Panc1 (cell line): ENCODE measurements around the gene TERT. TPM values are rescaled to one million over a fixed set of nuclear protein-coding genes. Genes with fewer than 3 reads are reported as not detected.

ENCODE experiments used
- ATAC-seq: fragments of 200-7000 bp; cut with Tn5 transposase; 2 replicates; pipeline ENCODE4 v1.9.1; 2020; ENCODE audit warnings: mild to moderate bottlenecking, moderate library complexity
- BruUV-seq: library from RNA; stranded (reverse); fragments of 400-500 nt; replicated peaks from 2 replicates; lab custom pipeline; 2021; lab: Mats Ljungman, UMichigan
- CTCF ChIA-PET: fragments of 300-600 bp; sonication (Branson Sonifier 250); formaldehyde crosslinking; loops from one replicate; lab custom pipeline; 2022; ENCODE audit warnings: antibody characterized with exemption; lab: Charles Lee
- POLR2A ChIA-PET: fragments of 300-600 bp; sonication (Branson Sonifier 250); formaldehyde crosslinking; loops from one replicate; lab custom pipeline; 2022; ENCODE audit warnings: antibody characterized with exemption; lab: Charles Lee
- DNase-seq: peaks from one replicate; pipeline ENCODE4 v3.0.0-alpha.2; 2010; ENCODE audit warnings: low read depth, low spot score
- H3K27ac ChIP-seq: 2 replicates; pipeline ENCODE4 v1.5.1; 2011; ENCODE audit warnings: mild to moderate bottlenecking, low read length, inconsistent platforms
- H3K27me3 ChIP-seq: fragments of 200-500 bp; sonication (Bioruptor generic); 2 replicates; pipeline ENCODE4 v1.6.0; 2014; ENCODE audit warnings: low read length, inconsistent platforms; ENCODE audit not compliant: control insufficient read depth, insufficient read depth
- H3K36me3 ChIP-seq: fragments of 200-500 bp; sonication (Bioruptor generic); 2 replicates; pipeline ENCODE4 v1.5.1; 2014; ENCODE audit warnings: inconsistent platforms, mild to moderate bottlenecking, low read length, moderate library complexity; ENCODE audit not compliant: control insufficient read depth, insufficient read depth
- H3K4me1 ChIP-seq: 2 replicates; pipeline ENCODE4 v1.5.1; 2011; ENCODE audit warnings: inconsistent platforms, mild to moderate bottlenecking, low read length, moderate library complexity; ENCODE audit not compliant: control insufficient read depth, insufficient read depth
- H3K4me3 ChIP-seq, 2 experiments: 2 replicates each; pipeline ENCODE4 v1.5.1; 2011 to 2012; ENCODE audit warnings: low read depth in 2 of 2, low read length in 2 of 2, mild to moderate bottlenecking in 2 of 2, inconsistent platforms in 1 of 2, moderate library complexity in 1 of 2
- H3K9me3 ChIP-seq: fragments of 200-500 bp; sonication (Bioruptor generic); 2 replicates; pipeline ENCODE4 v1.5.1; 2014; ENCODE audit warnings: low read depth, mild to moderate bottlenecking, inconsistent platforms, low read length, moderate library complexity; ENCODE audit not compliant: control insufficient read depth, insufficient read depth
- CTCF ChIP-seq: fragments of 450-650 bp; IDR thresholded peaks from 2 replicates; pipeline ENCODE4 v1.5.1; 2017; ENCODE audit warnings: mild to moderate bottlenecking
- POLR2AphosphoS5 ChIP-seq: IDR thresholded peaks from 2 replicates; pipeline ENCODE4 v1.6.1; 2012; ENCODE audit warnings: mild to moderate bottlenecking, low read depth, low read length, moderate library complexity
- REST ChIP-seq, 2 experiments: IDR thresholded peaks; 2 replicates each; pipeline ENCODE4 v1.6.1; 2011 to 2012; ENCODE audit warnings: low read depth in 2 of 2, control low read depth in 1 of 2, low read length in 1 of 2, mild to moderate bottlenecking in 1 of 2, moderate library complexity in 1 of 2; ENCODE audit not compliant: insufficient read depth in 1 of 2
- SIN3A ChIP-seq: IDR thresholded peaks from 2 replicates; pipeline ENCODE4 v1.6.1; 2012; ENCODE audit warnings: low read depth, mild to moderate bottlenecking, low read length, moderate library complexity, borderline replicate concordance; ENCODE audit not compliant: insufficient read depth
- TCF7L2 ChIP-seq: IDR thresholded peaks from 2 replicates; pipeline ENCODE4 v1.6.1; 2011; ENCODE audit warnings: mild to moderate bottlenecking, low read depth, low read length, inconsistent platforms
- in situ Hi-C: cut with HindIII; loops from 2 replicates; pipeline ENCODE4 v1.10.0; 2016; ENCODE audit warnings: low sequenced_read_pairs, low pct_unique_long_range_greater_than_20kb
- intact Hi-C: fragments of 100-400 bp; cut with micrococcal nuclease; formaldehyde crosslinking; loops from one replicate; pipeline ENCODE4 v1.10.0; 2022; ENCODE audit not compliant: unreplicated experiment
- total RNA-seq: library from RNA; stranded (reverse); gene quantifications from one replicate; pipeline ENCODE4 v1.2.1, GENCODE V29; 2021; ENCODE audit not compliant: unreplicated experiment

Gene TERT
- total RNA-seq, 1 experiment from 2014 or later, result 8.9 TPM

- H3K36me3 ChIP-seq, result no peaks in the 10 kb centered on the region
- H3K4me3 ChIP-seq, result no peak overlapping the region
- TF ChIP-seq TCF7L2, result no peak
- TF ChIP-seq REST (IDR thresholded peaks at IDR 0.05; ENCODE audit: insufficient read depth in 1 of 2, low read depth in 2 of 2, low read length in 1 of 2), result no peak
- no peak for TF ChIP-seq SIN3A
- TF ChIP-seq POLR2AphosphoS5, result no peak
- TF ChIP-seq CTCF, result no peak
- in situ Hi-C loops, result no loop called here
- ChIA-PET CTCF (no interaction called here), POLR2A (no interaction called here)
- DNase-seq (no peak), ATAC-seq (no peak)
- intact Hi-C loops, result no loop called here
- no peak overlapping the region for H3K27ac ChIP-seq
- no TSS peak for BruUV-seq
- H3K27me3 ChIP-seq, result no peaks in the 10 kb centered on the region
- no peaks in the 10 kb centered on the region for H3K9me3 ChIP-seq
- H3K4me1 ChIP-seq, result no peaks in the 10 kb centered on the region
These were observed 16.0 kb downstream of the TERT start for GRCh38 chr5:1278656-1279442.

GRCh38 chr5:1278216-1278615 is 16.7 kb downstream of the TERT start:
- ChIA-PET POLR2A (no interaction called here), CTCF (no interaction called here)
- Histone ChIP-seq H3K36me3 (no peaks in the 10 kb centered on the region), H3K27ac (no peak overlapping the region), H3K4me1 (no peaks in the 10 kb centered on the region), H3K9me3 (no peaks in the 10 kb centered on the region), H3K4me3 (no peak overlapping the region), H3K27me3 (no peaks in the 10 kb centered on the region)
- intact Hi-C loops (no loop called here), in situ Hi-C loops (no loop called here)
- TF ChIP-seq POLR2AphosphoS5 (no peak), REST (IDR thresholded peaks at IDR 0.05; ENCODE audit: insufficient read depth in 1 of 2, low read depth in 2 of 2, low read length in 1 of 2) (no peak), TCF7L2 (no peak), SIN3A (no peak), CTCF (no peak)
- BruUV-seq, result no TSS peak
- no peak for DNase-seq
- no peak for ATAC-seq
